Kasumi-1 (cell line): ENCODE measurements around the gene PPP2R2B.
A peak's percentile ranks its signal among the peaks of the same experiment; 100 is the strongest.
"Not testable (repeated sequence)": the region's sequence is repeated elsewhere in the genome, so short reads cannot be mapped to it uniquely, and the experiment has no call there.

Experiments used
- DNase-seq, 2 experiments: peaks; one replicate each; lab custom pipeline; 2025; lab: John Stamatoyannopoulos, UW

PPP2R2B gene

DNA sequence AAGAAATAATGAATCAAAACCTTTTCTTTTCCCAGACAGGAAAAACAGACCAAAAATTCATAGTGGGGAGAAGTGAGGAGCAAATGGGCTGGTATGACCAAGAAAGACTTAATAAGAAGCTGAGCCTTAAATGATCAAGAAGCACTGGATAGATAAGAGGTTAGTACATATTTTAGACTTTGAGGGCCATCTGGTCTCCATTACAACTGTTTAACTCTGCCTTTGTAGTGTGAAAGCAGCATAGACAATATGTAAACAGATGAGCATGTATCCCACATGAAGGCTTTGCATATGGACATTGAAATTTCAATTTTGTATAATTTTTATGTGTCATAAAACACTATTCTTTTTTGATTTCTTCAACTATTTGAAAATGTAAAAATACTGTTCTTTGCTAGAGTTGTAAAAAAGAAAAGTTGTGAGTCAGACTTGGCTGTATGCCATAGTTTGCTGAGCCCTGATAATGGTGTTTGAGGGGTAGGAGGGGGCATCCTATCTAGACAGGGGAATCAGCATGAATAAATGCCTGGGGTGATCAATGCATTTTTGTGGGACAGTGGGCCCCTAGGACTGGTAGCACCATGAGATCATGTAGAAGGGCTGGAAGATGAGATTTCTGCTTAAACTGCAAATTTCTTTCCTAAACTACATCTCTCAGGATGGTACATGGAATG, 270.8 kb downstream of the PPP2R2B start:
- no peak for DNase-seq

DNA sequence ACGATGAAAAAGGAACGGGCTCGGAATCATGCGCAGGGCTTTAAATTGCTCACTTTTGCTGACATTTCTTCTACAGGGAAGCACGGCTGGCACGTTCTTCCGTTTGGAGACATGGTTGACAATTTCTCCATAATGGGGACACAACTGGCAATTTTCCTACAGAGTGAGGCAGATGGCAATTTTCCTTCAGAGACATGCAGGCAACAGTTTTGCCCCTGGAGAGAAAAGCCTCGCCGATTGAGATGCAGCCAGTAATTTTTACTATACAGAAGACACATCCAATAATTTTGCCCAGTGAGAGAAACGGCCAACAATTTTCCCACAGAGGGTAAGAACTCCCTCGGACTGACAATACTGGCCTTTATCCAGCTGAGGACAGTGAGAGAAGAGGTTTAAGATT, 271.7 kb downstream of the PPP2R2B start:
- DNase-seq, result no peak

DNA sequence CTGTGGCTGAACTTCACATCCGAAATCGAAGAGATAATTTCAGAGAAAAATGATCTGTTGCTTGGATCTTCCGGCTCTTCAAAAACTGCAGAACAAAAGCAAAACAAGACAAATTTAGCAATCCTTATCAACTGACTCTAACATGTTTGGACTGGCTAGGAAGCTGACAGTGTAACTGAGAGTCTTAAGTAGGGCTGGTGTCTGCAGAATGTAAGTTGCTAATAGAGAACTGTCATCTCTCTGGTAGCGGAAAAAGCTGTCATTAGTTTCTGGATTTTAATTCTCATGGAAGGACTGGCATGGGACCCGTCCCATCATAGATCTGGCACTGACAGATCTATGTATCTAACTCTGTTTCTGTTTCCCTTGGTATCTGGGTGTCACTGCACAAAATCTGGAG, 278.2 kb downstream of the PPP2R2B start:
- DNase-seq, result no peak

- DNase-seq, result no peak
These were observed 279.3 kb downstream of the PPP2R2B start for GRCh38 chr5:146599261-146599660.

DNA sequence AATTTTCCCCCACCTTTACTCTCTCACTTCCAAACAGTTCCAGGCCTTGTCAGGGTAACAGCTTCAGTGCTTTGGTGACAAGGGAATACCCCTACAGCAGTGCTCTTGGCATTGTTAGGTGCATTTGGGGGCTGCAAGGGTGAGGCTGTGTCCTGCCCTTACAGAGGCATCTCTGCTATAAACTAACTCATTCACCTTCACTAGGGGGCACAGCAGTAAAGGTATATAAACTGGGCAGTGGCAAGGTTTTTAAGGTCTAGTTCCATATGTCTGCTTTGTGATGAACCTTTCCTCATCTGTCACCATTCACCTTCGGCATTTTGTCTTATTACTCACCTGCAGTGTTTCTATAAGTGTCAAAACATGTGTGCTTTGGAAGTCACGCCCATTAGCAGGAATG, 283.5 kb downstream of the PPP2R2B start:
- DNase-seq, result no peak

DNA sequence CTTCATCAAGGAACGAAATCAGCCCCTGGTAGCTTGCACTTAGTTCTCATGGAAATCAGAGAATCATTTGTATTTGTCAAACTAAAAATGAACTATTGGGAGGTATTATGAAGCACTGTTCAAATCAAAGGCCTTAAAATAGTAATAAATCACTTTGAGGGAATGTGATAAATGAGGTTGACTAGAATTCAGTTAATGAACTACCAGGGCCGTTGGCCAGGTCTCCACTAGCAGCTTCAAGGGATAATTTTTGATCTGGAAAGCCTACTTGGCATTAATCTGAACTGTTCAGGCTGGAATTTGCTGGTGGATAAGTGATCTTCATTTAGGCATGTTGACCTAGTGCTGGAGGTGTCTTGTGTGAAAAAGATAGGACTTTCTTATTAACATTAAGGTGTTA, 286.2 kb downstream of the PPP2R2B start:
- no peak for DNase-seq

DNA sequence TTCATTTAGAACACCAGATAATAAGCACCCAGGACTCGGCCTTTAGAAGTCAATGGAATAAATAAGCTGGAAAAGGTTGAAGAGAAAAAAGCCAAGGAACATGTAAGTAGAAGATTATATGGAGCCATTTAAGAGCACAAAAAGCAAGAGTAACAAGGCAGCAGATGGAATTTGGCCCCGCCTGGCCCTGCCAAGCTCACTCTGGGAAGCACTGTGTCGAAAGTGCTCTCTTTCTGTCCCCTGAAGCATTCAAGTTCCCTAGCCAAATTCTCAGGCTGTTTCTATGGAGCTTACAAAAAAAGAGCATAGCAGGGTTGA, 289.6 kb downstream of the PPP2R2B start:
- no peak for DNase-seq

DNA sequence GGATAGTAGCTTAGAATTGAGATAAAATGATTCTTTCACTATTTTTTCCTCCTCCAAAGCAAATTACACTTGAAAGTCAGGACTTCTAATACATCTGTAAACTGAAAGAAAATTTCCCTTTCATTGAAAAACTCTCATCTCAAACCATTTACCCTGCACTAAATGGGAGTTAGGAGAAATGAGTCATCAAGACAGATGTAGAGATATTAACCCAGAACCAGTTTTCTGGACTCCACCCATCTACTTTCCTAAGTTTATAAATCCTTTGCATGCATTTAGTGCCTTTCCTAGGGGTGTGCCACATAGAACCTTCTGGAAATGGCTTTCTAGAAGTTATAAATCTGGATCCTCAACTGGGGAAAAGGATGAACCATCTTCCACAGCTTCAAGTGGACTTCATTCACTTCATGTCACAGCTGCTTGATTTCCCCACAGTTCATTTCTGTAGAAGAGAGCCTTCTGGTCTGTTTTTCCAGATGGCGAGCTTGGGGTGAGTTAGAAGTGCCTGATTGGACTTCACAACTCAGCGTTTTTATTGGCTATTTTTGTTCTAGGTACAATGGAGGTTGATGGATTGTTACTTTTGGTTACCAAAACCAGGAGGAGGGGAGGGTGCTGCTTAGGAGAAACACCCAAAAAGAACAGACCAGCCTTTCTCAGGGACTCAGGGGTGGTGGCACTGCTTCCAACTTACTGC, 290.1 kb downstream of the PPP2R2B start:
- DNase-seq, result no peak

GRCh38 chr5:146586752-146587151, 291.8 kb downstream of the PPP2R2B start:
- no peak for DNase-seq

- no peak for DNase-seq
These were observed 293.8 kb downstream of the PPP2R2B start for GRCh38 chr5:146584750-146585149.

DNA sequence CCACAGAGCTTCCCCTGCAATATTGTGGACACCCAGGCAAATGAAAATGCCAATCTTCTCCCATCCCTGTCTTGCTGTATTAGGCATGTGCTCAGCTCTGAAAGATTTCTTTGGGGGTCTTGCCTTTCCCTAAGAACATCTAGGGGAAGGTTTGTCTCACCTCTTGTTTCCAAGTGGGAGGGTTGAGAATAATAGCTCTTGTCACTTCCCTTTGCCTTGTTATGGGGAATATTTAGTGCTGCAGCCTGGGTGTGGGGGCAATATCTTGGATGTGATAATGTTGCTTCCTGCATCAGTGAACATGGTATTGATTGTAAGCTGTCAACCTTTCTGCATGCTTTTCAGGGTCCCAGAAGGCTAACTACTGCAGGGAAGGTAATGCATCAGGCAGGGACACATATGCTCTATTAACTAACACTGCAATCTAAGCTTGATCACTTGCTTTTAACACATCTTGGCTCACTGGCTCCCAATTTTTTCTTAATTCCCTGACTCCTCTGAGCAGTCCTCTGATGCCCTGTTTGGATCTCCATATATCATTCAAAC, 296.4 kb downstream of the PPP2R2B start:
- DNase-seq, result no peak

GRCh38 chr5:146580237-146580636, 298.3 kb downstream of the PPP2R2B start:
- DNase-seq, result no peak

DNA sequence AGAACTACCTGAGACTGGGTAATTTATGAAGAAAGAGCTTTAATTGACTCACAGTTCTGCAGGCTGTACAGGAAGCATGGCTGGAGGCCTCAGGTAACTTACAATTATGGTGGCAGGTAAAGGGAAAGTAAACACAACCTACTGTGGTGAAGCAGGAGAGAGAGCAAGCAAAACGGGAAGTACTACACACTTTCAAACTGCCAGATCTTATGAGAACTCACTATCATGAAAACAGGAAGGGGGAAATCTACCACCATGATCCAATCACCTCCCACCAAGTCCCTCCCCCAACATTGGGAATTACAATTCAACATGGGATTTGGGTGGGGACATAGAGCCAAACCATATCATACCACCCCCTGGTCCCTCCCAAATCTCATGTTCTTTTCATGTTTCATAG, 303.8 kb downstream of the PPP2R2B start:
- DNase-seq, result peak; percentile 11 to 50

DNA sequence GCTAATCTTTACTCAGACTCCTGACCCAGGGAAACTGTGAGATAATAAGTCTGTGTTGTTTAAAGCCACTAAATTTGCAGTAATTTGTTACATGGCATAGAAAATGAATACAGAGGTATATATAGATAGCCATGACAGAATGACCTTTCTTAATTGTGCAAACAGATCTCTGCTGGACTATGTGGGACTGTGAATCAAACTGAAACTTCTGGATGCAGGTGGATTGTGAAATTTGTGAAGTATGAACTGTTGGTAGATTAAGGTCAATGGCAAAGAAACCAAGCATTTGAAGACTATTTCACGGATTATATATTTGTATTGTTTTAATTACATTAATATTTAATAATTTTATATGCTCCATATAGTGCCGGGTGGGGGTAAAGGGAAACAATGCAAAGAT, 310.4 kb downstream of the PPP2R2B start:
- no peak for DNase-seq

DNA sequence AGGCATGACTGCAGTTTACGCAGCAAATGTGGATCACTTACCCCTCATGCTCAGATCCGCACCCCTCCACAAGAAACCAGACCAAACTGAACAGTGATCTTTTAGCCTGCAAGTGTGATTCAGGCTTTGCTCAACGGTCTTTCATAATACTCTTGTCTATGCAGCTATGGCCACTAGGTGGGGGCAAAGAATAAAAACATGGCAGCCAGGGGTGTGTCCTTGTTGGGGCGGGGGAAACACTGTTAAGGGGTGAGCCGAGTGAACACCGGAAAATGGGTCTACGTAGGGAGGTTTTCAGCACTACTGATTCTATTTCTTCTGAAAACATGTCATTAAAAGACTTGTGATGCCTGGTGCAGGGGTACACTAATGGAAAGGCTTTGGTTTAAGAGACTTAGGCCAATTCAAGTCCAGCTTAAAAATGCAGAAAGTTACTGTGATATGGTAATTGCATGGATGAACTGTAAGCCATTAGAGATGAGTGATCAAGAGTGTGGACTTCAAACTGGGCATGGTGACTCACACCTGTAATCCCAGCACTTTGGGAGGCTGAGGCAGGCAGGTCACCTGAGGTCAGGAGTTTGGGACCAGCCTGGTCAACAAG, 312.7 kb downstream of the PPP2R2B start:
- DNase-seq, result peak; percentile 68 to 78

GRCh38 chr5:146564007-146564762, 314.4 kb downstream of the PPP2R2B start:
- DNase-seq, result no peak

DNA sequence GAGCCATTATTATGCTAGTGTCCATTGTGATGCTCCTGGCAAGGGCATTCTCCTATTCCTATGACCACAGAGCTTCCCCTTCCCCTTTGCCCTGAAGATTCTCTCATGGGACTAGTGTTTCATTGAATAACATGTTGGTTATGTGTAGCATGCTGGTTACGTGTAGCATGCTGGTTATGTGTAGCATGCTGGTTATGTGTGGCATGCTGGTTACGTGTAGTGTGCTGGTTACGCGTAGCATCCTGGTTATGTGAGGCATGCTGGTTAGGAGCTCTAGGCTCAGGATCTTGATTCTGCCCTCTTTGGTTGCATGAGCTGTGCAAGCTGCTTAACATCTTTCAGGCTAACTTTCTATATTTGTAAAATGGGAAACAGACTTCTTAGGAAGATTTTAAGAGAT, 316.1 kb downstream of the PPP2R2B start:
- DNase-seq, result no peak

- DNase-seq, result no peak
These were observed 316.8 kb downstream of the PPP2R2B start for GRCh38 chr5:146561711-146562110.

GRCh38 chr5:146560205-146560812, 318.2 kb downstream of the PPP2R2B start:
- DNase-seq, result no peak

- not testable (repeated sequence) for DNase-seq
These were observed 321.7 kb downstream of the PPP2R2B start for GRCh38 chr5:146556884-146557283.

GRCh38 chr5:146553446-146553845, 325.1 kb downstream of the PPP2R2B start:
- no peak for DNase-seq

DNA sequence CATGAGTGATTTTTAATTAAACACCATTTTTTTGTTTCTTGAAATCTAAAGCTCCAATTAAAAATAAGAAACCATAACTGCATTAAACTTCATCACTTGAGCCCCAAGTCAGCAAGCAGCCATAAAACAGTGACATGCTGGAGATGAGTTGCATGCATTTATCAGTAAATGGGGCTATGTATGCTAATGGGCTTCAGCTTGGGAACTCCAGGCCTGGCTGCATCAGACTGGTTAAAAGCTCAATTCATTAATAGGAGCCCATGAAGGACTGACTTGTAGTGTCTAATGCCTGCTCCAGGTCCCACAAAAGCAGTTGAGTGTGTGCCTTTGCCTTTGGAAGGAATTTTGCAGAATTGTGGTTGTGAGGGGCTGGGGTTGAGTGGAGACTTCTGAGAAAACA, 328.9 kb downstream of the PPP2R2B start:
- no peak for DNase-seq
